HL-60 (cell line): ENCODE measurements around the gene CAST.

Experiments used
- DNase-seq, 2 experiments: peaks; one replicate each; pipeline ENCODE4 v3.0.0-alpha.2; 2010 to 2020; ENCODE audit warnings: low read depth in 1 of 2, low spot score in 1 of 2
- H3K27ac ChIP-seq: fragments of 250-450 bp; sonication (Bioruptor Pico); replicated peaks from 2 replicates; pipeline ENCODE4 v1.5.1; 2020; ENCODE audit warnings: mild to moderate bottlenecking, moderate library complexity
- H3K27me3 ChIP-seq: fragments of 250-450 bp; sonication (Bioruptor Pico); 2 replicates; pipeline ENCODE4 v1.5.1; 2021; ENCODE audit warnings: mild to moderate bottlenecking, moderate library complexity; ENCODE audit not compliant: insufficient read depth, poor library complexity, severe bottlenecking
- H3K4me3 ChIP-seq: replicated peaks from 2 replicates; pipeline ENCODE4 v1.5.1; 2011; ENCODE audit warnings: mild to moderate bottlenecking, control low read depth, low read length; ENCODE audit not compliant: insufficient read depth
- CTCF ChIP-seq: IDR thresholded peaks from one replicate; pipeline ENCODE4 v1.5.1; 2011; ENCODE audit warnings: low read length, control low read depth, inconsistent platforms; ENCODE audit not compliant: insufficient read depth
- GABPA ChIP-seq: IDR thresholded peaks from 2 replicates; pipeline ENCODE4 v1.6.1; 2012; ENCODE audit warnings: low read depth
- POLR2AphosphoS5 ChIP-seq: IDR thresholded peaks from 2 replicates; pipeline ENCODE4 v1.6.1; 2012; ENCODE audit warnings: low read depth
- REST ChIP-seq: IDR thresholded peaks from 2 replicates; pipeline ENCODE4 v1.6.1; 2012; ENCODE audit warnings: low read depth; ENCODE audit not compliant: insufficient replicate concordance
- SPI1 ChIP-seq: IDR thresholded peaks from 2 replicates; pipeline ENCODE4 v1.6.1; 2012; ENCODE audit warnings: low read depth, mild to moderate bottlenecking, borderline replicate concordance

CAST gene

GRCh38 chr5:96712100-96712746 is 50.0 kb downstream of the CAST start:
- DNase-seq: no peak
- Histone ChIP-seq H3K27ac (no peak overlapping the region), H3K4me3 (no peak overlapping the region), H3K27me3 (no peaks in the 10 kb centered on the region)
- TF ChIP-seq CTCF (no peak), REST (no peak), SPI1 (no peak), POLR2AphosphoS5 (no peak), GABPA (no peak)

GRCh38 chr5:96714450-96714849 is 52.3 kb downstream of the CAST start:
- TF ChIP-seq POLR2AphosphoS5 (no peak), GABPA (no peak), REST (no peak), CTCF (no peak)
- no peak for DNase-seq
- Histone ChIP-seq H3K27ac (0 out of 2 replicates have a peak overlapping the region, but pooled peaks have one; percentile 18), H3K4me3 (no peak overlapping the region), H3K27me3 (no peaks in the 10 kb centered on the region)

- Histone ChIP-seq H3K27me3 (no peaks in the 10 kb centered on the region), H3K27ac (peak overlapping the region; percentile 32), H3K4me3 (no peak overlapping the region)
- peak in 1 of 2 experiments; percentile 38 for DNase-seq
- no peak for TF ChIP-seq SPI1
- TF ChIP-seq POLR2AphosphoS5: no peak
These were observed 52.8 kb downstream of the CAST start for GRCh38 chr5:96714951-96715451.

GRCh38 chr5:96716007-96716406 is 53.8 kb downstream of the CAST start:
- TF ChIP-seq CTCF: no peak
- no peak for TF ChIP-seq SPI1
- TF ChIP-seq REST: no peak
- TF ChIP-seq POLR2AphosphoS5: no peak
- TF ChIP-seq GABPA: no peak
- H3K27ac ChIP-seq: no peak overlapping the region
- H3K4me3 ChIP-seq: no peak overlapping the region
- DNase-seq: no peak
- H3K27me3 ChIP-seq: no peaks in the 10 kb centered on the region
